Esophagus muscularis mucosa (tissue), 4 donors: ENCODE data around the gene CSAD.
A peak's percentile ranks its signal among the peaks of the same experiment; 100 is the strongest.

Experiments
- EP300 ChIP-seq: sonication (generic); formaldehyde crosslinking; IDR thresholded peaks from one replicate; pipeline ENCODE4 v1.6.1; 2017; ENCODE audit warnings: antibody characterized with exemption
- POLR2A ChIP-seq: fragments of 450-650 bp; IDR thresholded peaks from one replicate; pipeline ENCODE4 v1.6.1; 2017; ENCODE audit warnings: antibody characterized with exemption, moderate library complexity, mild to moderate bottlenecking, low read depth
- POLR2AphosphoS5 ChIP-seq, 2 donors: sonication (generic); formaldehyde crosslinking; IDR thresholded peaks; one replicate each; pipeline ENCODE4 v1.6.1; 2017; ENCODE audit warnings: antibody characterized with exemption in 2 of 2
- TF ChIP-seq, protein P1 (sequence below), 3 experiments: fragments of 200-600 bp in 2 of 3; fragments of 450-650 bp in 1 of 3; sonication (generic) in 2 of 3; IDR thresholded peaks; one replicate each; pipeline ENCODE4 v1.5.1; 2017 to 2019; ENCODE audit warnings: antibody characterized with exemption in 3 of 3, mild to moderate bottlenecking in 2 of 3, moderate library complexity in 1 of 3

DNA sequence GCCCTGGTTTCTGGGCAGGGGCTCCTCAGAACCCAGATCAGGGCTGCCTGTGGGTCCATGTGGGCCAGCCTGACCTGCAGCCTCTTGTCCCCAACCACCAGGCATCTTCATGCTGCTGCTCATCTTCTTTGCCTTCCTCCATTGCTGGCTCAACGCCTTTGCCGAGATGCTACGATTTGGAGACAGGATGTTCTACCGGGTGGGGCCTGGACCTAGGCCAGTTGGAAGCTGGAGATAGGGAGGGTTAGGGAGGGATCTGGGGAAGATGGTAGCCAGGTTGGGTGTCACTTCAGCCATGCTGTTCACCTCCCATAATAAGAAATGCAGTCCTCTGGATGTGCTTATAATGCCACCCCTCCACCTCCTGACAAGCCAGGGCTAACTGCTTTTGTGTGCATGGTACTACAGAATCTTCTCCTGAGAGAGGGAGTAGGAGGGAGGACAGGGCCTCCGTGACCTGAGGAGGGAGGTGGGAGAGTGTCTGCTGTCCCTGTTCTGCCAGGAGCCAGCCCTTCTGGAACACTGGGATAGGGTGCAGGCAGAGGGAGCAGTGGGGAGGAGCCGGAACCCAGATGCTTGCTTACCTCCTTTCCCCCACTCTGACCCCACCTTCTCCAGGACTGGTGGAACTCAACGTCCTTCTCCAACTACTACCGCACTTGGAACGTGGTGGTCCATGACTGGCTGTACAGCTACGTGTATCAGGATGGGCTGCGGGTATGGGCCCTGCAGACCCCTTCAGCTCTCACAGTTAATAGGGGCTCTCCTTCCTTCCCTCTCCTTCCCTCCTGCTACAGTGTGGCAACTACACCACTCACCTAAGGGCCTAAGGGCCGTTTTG lies 59.8 kb downstream of the CSAD start:
- TF ChIP-seq POLR2AphosphoS5 (IDR thresholded peaks at IDR 0.05) (no peak), POLR2A (peak; percentile 7), EP300 (no peak)
- TF ChIP-seq, protein P1, sequence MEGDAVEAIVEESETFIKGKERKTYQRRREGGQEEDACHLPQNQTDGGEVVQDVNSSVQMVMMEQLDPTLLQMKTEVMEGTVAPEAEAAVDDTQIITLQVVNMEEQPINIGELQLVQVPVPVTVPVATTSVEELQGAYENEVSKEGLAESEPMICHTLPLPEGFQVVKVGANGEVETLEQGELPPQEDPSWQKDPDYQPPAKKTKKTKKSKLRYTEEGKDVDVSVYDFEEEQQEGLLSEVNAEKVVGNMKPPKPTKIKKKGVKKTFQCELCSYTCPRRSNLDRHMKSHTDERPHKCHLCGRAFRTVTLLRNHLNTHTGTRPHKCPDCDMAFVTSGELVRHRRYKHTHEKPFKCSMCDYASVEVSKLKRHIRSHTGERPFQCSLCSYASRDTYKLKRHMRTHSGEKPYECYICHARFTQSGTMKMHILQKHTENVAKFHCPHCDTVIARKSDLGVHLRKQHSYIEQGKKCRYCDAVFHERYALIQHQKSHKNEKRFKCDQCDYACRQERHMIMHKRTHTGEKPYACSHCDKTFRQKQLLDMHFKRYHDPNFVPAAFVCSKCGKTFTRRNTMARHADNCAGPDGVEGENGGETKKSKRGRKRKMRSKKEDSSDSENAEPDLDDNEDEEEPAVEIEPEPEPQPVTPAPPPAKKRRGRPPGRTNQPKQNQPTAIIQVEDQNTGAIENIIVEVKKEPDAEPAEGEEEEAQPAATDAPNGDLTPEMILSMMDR (IDR thresholded peaks at IDR 0.05) = no peak
